Mucosa of gallbladder (tissue), 1 donor: Measurements from ENCODE around the gene CAMSAP3. TPM values are rescaled to one million over a fixed set of nuclear protein-coding genes. Genes with fewer than 3 reads are reported as not detected.

Experiments used
- DNase-seq: peaks from one replicate; pipeline ENCODE4 v3.0.0-alpha.2; 2020; ENCODE audit warnings: low spot score
- total RNA-seq: library from RNA; stranded (reverse); gene quantifications from one replicate; pipeline ENCODE4 v1.2.1, GENCODE V29; 2021
- donor health status: DM: no; HTN: no; CAD: no.

The CAMSAP3 gene
- total RNA-seq, 1 donor from 2014 or later = 61.3 TPM

DNA sequence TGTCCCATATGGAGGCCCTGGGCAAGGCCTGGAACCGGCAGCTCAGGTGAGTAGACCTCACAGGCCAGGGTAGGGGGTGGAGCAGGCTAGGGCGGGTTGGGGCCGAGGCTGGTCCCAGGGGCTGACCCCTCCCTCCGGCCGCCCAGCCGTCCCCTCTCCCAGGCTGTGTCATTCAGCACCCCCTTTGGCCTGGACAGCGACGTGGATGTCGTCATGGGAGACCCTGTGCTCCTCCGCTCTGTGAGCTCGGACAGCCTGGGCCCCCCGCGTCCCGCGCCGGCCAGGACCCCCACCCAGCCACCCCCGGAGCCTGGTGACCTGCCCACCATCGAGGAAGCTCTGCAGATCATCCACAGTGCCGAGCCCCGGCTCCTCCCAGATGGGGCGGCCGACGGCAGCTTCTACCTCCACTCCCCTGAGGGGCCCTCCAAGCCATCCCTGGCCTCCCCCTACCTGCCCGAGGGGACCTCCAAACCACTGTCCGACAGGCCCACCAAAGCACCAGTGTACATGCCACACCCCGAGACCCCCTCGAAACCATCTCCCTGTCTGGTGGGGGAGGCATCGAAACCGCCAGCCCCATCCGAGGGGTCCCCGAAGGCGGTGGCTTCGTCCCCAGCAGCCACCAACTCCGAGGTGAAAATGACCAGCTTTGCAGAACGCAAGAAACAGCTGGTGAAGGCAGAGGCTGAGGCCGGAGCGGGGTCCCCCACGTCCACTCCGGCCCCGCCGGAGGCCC is 16.0 kb downstream of the CAMSAP3 start:
- DNase-seq = no peak

DNA sequence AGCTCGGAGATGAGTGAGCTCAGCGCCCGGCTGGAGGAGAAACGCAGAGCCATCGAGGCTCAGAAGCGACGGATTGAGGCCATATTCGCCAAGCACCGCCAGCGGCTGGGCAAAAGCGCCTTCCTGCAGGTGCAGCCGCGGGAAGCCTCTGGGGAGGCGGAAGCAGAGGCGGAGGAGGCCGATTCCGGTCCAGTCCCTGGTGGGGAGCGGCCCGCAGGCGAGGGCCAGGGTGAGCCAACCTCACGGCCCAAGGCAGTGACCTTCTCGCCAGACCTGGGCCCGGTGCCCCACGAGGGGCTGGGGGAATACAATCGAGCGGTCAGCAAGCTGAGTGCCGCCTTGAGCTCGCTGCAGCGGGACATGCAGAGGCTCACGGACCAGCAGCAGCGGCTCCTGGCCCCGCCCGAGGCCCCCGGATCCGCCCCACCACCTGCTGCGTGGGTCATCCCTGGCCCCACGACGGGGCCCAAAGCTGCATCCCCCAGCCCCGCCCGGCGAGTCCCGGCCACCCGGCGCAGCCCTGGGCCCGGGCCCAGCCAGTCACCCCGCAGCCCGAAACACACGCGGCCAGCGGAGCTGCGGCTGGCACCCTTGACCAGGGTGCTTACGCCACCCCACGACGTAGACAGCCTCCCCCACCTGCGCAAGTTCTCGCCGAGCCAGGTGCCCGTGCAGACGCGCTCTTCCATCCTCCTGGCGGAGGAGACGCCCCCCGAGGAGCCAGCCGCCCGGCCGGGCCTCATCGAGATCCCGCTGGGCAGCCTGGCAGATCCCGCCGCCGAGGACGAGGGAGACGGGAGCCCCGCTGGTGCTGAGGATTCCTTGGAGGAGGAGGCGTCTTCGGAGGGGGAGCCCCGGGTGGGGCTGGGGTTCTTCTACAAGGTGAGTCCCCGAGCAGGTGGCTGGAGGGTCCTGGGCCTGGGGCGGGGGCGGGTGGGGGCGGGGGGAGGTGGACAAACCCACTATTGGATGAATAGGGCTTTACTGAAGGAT is 16.9 kb downstream of the CAMSAP3 start:
- DNase-seq = no peak

DNA sequence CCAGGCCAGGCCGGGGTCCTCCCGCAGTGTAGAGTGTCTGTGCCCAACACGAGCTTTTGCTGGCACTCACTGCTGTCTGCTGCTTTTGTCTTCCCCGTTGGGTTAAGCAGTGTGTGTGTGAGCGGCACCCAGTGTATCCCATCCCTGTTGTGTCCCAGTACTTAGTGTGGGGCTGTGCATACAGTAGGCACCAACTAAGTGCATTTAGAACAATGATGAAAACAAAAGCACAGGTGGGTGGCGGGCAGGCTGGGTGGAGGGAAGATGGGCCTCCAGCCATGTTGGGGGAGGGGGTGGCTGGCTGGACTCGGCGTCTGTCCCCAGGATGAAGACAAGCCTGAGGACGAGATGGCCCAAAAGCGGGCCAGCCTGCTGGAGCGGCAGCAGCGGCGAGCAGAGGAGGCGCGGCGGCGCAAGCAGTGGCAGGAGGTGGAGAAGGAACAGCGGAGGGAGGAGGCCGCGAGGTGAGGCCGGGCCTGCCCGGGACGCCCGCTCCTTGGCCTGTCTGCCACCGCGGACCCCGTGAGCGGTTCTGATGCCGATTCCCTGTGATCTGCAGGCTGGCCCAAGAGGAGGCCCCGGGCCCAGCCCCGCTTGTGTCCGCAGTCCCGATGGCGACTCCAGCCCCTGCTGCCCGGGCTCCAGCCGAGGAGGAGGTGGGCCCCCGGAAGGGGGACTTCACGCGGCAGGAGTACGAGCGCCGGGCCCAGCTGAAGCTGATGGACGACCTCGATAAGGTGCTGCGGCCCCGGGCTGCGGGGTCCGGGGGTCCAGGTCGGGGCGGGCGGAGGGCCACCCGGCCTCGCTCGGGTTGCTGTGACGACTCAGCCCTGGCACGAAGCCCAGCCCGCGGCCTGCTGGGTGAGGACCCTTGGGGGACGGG is 19.4 kb downstream of the CAMSAP3 start:
- DNase-seq = no peak

DNA sequence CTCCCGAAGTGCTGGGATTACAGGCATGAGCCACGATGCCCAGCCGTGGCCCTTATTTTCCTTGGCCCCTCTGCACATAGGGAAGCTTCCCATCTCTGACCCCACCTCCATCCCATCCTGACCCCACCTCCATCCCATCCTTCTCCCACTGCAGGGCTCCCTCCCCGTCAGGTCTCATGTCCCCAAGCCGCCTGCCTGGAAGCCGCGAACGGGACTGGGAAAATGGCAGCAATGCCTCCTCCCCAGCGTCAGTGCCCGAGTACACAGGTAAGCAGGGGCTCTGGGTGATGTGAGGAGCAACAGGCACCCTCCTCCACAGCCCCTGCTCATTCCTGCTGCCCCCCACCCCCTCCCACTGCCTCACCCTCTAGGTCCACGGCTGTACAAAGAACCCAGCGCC is 21.5 kb downstream of the CAMSAP3 start:
- no peak for DNase-seq

DNA sequence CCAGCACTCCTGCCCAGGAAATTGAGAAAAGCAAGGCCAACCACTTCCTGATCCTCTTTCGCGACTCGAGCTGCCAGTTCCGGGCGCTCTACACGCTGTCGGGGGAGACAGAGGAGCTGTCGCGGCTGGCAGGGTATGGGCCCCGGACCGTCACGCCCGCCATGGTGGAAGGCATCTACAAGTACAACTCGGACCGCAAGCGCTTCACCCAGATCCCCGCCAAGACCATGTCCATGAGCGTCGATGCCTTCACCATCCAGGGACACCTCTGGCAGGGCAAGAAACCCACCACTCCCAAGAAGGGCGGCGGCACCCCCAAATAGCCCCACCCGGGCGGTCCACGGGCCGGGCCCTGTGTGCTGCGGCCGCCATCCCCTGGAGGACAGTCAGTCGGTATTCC is 22.1 kb downstream of the CAMSAP3 start:
- DNase-seq = no peak

DNA sequence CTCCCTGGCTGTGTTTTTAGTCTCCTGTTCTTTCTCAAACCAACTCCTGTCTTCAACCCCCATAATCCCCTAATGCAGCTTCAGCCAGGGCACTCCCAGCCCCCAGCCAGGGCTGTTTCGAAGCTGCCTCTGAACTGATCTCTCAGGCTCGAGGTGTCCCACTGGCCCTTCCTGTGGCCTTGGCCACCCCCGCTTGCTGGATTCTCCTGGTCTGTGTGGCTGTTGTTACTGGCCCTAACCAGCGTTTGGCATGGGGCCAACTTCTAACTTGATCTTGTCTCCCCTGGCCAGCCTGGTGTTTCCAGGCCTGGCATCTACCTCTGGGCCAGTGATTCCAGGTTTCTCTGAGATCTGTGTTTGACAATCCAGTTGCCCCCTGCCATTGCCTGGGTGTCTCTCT is 22.7 kb downstream of the CAMSAP3 start:
- DNase-seq = peak; percentile 48

DNA sequence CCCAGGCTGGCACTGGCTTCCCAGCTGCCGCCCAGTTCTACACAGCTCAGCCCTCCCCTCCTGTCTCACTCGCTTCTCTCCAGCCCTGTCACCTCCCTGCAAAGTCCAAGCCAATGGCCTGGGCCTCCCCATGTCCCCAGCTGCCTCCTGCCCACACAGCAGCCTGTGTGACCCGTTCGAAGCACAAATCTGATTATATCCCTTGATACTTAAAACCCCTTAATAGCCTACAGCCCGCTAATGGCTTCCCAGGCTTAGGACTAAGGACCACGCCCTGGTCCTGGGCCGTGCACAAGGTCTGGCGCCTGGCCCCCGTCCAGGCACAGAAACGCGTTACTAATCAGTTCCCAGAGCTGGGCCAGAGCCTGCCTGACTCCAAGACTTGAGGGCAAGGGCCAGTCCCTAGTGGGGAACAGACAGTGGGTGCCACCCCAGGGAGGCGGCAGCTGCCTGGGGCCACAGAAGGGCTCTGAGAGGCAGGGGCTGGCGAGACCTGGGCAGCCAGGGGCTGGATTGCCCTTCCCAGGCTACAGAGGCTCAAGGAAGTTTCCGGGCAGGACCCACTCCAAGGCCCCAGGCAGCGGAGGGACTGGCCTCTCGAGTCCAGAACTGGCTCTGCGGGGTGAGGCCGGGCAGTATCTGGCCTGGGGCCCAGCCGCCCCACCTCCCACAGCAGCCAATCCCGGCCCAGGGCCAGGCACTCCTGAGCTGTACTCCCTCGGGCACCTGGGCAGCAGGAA is 23.3 kb downstream of the CAMSAP3 start:
- peak; percentile 83 for DNase-seq

DNA sequence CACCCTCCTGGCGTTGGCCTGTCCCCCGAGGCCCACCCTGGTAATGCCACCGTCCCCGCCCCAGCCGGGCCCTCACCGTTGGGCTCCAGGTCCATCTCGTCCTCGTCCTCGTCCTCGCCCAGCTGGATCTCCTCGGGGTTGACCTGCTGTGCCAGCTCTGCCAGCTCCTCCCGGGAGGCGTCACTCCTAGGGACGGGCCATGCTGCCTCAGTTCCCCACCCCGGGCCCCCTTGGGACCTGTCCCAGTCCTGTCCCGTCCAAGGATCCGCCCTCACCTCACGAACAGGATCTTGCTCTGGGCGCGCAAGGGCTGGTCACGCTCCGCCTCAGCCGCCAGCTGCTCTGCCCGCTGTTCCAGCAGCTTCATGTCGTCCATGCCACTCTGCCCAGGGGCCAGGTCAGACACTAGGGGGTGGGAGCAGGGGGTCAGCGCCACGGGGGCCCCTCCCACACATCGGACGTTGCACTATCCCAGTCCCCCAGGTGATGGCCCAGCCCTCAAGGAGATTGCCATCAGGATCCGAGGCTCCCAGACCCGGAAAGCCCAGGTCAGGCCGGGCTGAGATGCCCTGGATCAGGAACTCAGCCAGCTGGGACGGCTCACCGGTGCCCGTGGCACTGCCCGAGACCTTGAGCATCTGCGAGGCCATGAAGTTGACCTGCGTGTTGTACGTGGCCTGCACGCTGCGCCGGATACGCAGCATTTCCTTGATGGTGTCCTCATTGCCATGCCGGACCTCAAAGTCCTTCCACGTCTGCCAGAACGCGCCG is 24.2 kb downstream of the CAMSAP3 start:
- peak; percentile 53 for DNase-seq

DNA sequence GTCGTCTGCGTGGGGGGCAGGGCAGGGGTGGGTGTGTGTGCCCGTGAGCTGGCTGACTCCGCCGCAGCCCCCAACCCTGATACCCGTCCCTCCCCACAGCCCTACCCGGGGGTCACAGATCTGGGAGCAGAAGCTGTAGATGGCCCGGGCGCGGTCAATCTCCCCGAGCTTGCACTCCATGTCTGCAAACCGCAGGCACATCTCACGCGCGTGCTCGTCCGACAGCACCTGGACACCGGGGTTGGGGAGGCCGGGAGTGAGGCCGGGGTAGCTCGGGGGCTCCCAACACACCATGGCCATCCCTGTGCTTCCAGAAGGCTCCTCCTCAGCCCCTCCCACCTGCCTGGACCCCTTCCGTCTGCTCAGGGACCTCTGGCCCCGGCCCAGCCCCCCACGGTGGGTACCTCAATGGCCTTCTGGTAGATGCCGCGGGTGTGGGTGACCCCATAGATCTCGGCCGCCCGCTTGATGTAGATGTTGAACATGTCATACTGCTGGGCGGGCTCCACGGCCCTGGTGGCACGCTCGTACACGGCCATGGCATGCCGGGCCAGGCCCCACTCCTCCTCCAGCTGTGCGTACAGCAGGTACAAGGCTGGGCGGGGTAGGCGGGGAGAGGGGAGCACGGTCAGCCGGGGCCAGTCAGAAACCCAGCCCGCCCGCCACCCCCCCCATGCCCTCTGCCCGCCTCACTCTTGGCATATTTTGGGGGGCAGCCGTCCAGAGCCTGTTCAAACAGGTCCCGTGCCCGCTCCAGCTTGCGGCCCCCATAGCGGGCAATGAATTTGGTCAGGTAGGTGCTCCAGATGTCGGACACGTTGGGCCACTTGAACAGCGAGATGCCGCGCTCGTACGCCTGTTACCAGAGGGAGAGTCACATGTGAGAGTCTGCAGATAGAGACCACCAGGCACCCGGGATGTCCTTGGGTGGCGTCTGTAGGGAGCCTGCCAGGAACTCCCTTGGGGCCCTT is 25.1 kb downstream of the CAMSAP3 start:
- no peak for DNase-seq

DNA sequence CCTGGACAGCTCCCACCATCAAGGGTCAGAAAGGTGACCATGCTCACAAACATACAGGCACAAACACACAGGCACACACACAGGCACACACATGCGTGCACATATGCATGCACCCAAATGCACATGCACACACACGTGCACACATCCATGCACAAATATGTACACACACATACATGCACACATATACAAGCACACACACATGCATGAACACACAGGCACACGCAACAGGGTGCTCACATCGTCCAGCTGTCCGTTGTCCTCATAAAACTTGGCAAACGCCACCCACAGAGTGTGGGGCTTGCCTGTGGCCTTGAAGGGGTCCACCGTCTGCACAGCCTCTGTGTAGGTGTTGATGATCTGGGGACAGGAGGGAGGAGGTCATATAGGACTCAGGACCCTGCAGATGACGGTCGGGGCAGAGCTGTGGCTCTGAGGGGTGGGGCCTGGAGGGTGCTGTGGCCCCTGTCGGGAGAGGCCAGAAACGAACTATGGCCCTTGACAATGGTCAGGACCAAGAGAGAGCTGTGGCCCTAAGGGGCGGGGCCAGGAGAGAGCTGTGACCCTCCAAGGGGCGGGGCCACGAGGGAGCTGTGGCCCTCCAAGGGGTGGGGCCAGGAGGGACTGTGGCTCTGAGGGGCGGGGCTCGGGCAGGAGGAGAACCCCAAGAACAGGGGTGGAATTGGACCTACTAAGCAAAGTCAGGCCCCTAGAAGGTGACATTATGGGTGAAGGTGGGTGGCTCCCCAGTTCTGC is 27.4 kb downstream of the CAMSAP3 start:
- no peak for DNase-seq

DNA sequence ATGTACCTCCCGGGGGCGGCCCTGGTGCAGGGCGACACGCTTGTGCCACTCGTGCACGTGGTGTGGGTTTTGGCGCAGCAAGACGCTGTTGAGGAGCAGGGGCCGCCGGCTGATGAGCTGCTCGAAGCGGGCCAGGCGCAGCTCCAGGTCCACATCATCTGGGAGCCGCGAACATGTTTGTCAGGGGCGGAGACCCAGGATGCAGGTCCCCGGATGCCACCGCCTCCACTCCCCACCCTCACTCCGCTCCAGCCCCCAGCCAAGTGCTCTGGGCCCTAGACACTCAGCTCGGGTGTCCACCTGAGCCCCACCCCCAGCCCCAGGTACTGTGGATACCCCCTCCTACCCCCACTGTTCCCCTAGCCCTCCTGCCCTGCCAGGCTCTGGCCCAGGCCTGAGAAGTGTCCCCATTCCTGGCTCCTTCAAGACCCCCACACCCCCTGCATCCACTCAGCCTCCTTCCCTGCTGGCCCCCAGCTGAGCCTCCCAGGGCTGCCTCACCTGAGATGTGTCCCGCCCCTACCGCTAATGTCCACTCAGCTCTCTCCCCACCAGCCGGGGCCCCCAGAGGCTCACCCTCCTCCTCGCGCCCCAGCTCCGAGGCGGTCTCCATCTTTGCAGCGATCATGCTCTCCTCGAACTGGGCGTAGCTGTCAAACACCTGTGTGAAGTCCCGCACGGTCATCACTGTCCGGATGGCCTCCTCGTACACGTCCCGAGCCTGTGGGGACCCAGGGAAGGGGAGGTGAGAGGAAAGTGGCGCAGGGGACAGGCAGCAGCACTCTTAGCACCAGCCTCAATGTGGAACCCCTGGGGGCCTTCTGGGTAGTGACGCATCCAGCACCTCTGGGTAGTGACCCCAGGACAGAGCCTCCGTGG is 28.3 kb downstream of the CAMSAP3 start:
- DNase-seq = no peak

DNA sequence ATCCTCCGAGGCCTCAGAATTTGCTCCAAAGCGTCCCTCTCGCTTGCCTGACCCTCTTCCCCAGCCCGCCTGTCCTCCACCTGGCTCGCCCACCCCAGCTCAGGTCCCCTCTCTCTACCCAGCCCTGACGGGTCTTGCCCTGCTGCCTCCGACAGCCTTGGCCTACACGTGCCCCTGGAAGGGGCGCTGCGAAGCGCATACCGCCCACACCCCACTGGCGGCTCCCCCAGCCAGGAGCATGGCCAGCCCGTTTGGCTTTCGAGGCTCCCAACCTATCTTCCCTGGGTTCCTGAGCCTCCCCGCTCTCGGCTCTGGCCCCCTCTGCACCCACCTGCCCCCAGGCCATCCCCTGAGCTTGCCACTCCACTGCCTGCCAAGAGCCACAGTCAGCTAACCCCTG is 29.1 kb downstream of the CAMSAP3 start:
- no peak for DNase-seq

DNA sequence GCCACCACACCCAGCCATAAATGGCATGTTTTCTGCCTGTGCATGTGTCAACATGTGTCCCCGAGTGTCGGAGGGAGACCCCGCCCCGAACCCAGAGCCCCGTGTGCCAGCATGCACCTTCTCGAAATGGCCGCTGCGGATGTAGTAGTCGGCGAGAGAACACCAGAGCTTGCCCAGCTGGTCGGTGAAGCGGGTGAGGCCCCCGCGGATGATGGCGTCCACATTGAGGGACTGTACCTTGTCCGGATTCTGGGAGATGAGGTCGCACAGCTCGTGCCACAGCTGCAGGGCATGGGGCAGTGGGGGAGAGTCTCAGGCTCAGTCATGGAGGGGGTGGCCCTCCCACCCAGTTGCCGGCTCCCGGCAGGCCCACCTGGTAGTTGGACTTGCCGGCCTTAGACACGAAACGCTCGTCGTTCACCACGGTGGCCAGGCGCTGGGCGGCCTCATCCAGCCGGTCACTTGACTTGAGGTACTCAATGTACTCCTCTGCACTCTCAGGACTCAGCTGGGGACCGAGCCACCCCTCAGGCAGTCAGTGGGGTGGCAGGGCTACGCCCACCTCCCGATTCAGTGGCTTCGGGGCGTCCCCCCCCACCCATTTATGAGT is 30.2 kb downstream of the CAMSAP3 start:
- DNase-seq = no peak

DNA sequence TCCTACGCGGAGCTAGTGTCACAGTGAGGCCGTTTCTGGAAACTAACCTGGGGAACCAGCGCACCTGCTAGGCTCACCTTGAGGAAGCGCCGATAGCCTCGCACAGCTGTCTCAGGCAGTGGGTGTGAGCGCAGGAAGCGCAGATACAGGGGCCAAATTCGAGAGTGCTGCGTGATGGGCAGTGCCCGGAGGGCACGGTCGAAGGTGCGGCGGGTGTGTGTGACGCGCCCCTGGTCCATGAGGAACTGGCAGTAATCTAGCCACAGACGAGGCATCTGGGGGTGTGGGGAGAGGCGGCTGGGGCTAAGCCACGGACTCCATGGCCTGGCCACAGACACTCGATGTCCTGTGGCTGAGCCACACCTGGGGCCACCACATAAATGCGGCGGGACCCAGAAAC is 31.5 kb downstream of the CAMSAP3 start:
- DNase-seq = no peak

DNA sequence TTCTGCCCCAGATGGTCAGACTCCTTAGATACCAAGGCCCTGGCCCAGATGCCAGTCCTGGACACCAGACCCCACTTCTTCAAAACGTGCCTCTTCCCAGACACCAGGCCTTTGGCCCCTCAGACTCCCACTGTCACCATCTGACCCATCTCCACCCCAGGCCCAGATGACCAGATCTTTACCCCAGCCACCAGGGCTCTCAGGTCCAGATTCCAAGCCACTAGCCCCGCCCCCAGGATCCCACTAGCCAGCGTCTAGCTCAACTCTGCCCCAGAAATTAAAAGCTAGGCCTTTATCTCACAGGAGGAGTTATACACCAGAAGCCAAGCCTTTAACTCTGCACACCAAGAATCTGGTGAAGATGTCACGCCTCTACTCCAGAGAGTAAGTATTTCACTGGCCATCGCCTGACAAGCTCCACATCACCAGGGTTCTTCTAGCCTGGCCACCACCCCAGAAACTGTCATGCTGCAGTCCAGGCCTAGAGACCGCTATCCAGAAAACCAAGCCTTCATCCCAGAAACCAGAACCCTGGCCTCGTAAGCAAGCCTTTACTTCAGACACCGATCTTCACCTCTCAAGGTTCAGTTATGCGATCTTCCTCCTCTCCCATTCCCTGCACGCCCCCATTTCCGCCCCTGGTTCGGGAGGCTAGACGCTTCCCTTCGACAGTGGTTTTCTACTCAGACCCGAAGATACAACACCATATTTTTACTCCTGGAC is 33.1 kb downstream of the CAMSAP3 start:
- no peak for DNase-seq

DNA sequence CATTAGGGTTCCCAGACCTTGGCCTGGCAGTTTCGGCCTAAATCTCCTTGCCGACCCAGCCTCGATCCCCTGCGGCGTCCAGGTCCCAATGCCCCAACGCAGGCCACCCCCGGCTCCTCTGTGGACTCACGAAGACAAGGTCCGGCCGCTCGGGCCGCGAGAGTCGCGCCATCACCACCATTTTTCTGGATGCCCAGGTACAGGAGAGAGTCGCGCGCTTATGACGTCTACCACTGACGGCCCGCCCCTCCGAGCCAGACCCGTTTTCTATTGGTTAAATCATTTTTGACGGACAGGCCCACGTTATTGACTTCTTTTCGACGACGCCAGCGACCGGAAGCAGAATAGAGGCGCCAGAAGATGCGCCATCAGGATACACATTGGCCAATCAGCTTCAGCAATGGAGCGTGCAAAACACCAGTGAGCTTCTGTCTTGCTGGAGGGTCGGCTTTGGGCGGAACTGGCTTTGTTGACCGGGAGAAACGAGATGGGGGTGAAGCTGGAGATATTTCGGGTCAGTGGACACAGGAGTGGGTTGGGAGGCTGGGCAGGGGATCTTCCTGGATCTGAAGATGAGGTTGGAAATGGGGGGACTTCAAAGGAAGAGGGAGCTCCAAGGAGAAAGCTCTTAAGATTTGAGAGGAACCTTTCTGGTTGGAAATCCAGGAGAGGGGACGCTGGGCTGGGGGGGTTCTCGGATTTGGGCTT is 33.8 kb downstream of the CAMSAP3 start, which contains the start of the genes PET100 and XAB2:
Gene PET100, plus strand, starts transcription at position 447 of the 708 bp plus-strand sequence. Its CDS starts 41 bp downstream, at position 488.
Gene XAB2, minus strand, starts transcription at position 199 of the 708 bp plus-strand sequence. Its CDS starts 18 bp downstream, at position 181.
- DNase-seq = peak; percentile 99
